Endothelial cell of umbilical vein (primary cell): ENCODE results near the gene TMEM106C. TPM values are rescaled to one million over a fixed set of nuclear protein-coding genes. Genes with fewer than 3 reads are reported as not detected.

ENCODE experiments used
- BruUV-seq: library from RNA; stranded (reverse); fragments of 400-500 nt; replicated peaks from 2 replicates; lab custom pipeline; 2021; lab: Mats Ljungman, UMichigan
- CTCF ChIA-PET: fragments of 300-600, 350-600 bp; sonication (Branson Sonifier 250); formaldehyde crosslinking; loops from one replicate; lab custom pipeline; 2021; ENCODE audit warnings: antibody characterized with exemption, inconsistent platforms; lab: Charles Lee
- POLR2A ChIA-PET: fragments of 300-600, 350-600 bp; sonication (Branson Sonifier 250); formaldehyde crosslinking; loops from one replicate; lab custom pipeline; 2021; ENCODE audit warnings: antibody characterized with exemption, inconsistent platforms; lab: Charles Lee
- DNase-seq: peaks from one replicate; pipeline ENCODE4 v3.0.0-alpha.2; 2011; ENCODE audit warnings: low read depth, low spot score
- FAIRE-seq: peaks from 2 replicates; lab custom pipeline; 2011; peaks lifted over from hg19 to GRCh38; lab: Jason Lieb, UNC
- H2AFZ ChIP-seq: 2 replicates; pipeline ENCODE4 v1.6.0; 2012; ENCODE audit warnings: low read depth, low read length, control low read depth, inconsistent platforms
- H3K27ac ChIP-seq: 2 replicates; pipeline ENCODE4 v1.5.1; 2011; ENCODE audit warnings: low read depth, mild to moderate bottlenecking, control low read depth, low read length, moderate library complexity; ENCODE audit not compliant: insufficient read depth
- H3K27me3 ChIP-seq, 2 experiments: 2 replicates each; pipeline versions ENCODE4 v1.6.0 to v1.6.1; 2011; ENCODE audit warnings: low read length in 2 of 2, mixed read lengths in 1 of 2; ENCODE audit not compliant: control insufficient read depth in 2 of 2, insufficient read depth in 2 of 2
- H3K36me3 ChIP-seq, 2 experiments: 2 replicates in 1 of 2; 3 replicates in 1 of 2; pipeline ENCODE4 v1.5.1; 2011; ENCODE audit warnings: low read length in 2 of 2, mild to moderate bottlenecking in 1 of 2, moderate library complexity in 1 of 2; ENCODE audit not compliant: control insufficient read depth in 2 of 2, insufficient read depth in 2 of 2; ENCODE audit errors: extremely low read depth in 1 of 2
- H3K4me1 ChIP-seq: 3 replicates; pipeline ENCODE4 v1.5.1; 2011; ENCODE audit warnings: mild to moderate bottlenecking, low read length; ENCODE audit not compliant: control insufficient read depth, insufficient read depth; ENCODE audit errors: extremely low read depth
- H3K4me2 ChIP-seq: 2 replicates; pipeline ENCODE4 v1.6.1; 2011; ENCODE audit warnings: low read length, control low read depth, mixed read lengths; ENCODE audit not compliant: insufficient read depth
- H3K4me3 ChIP-seq, 3 experiments: fragments of 200-600 bp in 1 of 3; sonication (generic), shearing (Covaris generic) in 1 of 3; replicated peaks in 1 of 3; 2 replicates each; pipeline ENCODE4 v1.5.1; 2011 to 2016; ENCODE audit warnings: control low read depth in 3 of 3, low read length in 3 of 3, mild to moderate bottlenecking in 2 of 3, inconsistent platforms in 1 of 3, low read depth in 1 of 3, moderate library complexity in 1 of 3; ENCODE audit not compliant: insufficient read depth in 1 of 3
- H3K79me2 ChIP-seq: 2 replicates; pipeline ENCODE4 v1.6.0; 2012; ENCODE audit warnings: low read length, inconsistent platforms; ENCODE audit not compliant: control insufficient read depth, insufficient read depth
- H3K9ac ChIP-seq: replicated peaks from 2 replicates; pipeline ENCODE3; 2011; ENCODE audit warnings: low read length, control low read depth; ENCODE audit not compliant: insufficient read depth; ENCODE audit errors: extremely low read depth
- H3K9me1 ChIP-seq: replicated peaks from 3 replicates; pipeline ENCODE4 v1.6.0; 2011; ENCODE audit warnings: mild to moderate bottlenecking, low read length; ENCODE audit not compliant: control insufficient read depth, insufficient read depth; ENCODE audit errors: extremely low read depth
- H3K9me3 ChIP-seq: replicated peaks from 2 replicates; pipeline ENCODE4 v1.5.1; 2012; ENCODE audit warnings: low read length, inconsistent platforms; ENCODE audit not compliant: control insufficient read depth, insufficient read depth
- H4K20me1 ChIP-seq: replicated peaks from 2 replicates; pipeline ENCODE3; 2011; ENCODE audit warnings: mild to moderate bottlenecking, low read length; ENCODE audit not compliant: control insufficient read depth, insufficient read depth; ENCODE audit errors: extremely low read depth
- CTCF ChIP-seq, 2 donors: IDR thresholded peaks; 1 replicate in 1 of 2; 2 replicates in 1 of 2; pipeline ENCODE4 v1.5.1; 2011; ENCODE audit warnings: low read length in 2 of 2, mild to moderate bottlenecking in 2 of 2, moderate library complexity in 2 of 2, control low read depth in 1 of 2, inconsistent platforms in 1 of 2, low read depth in 1 of 2; ENCODE audit not compliant: insufficient read depth in 1 of 2; ENCODE audit errors: extremely low read depth in 1 of 2
- EZH2 ChIP-seq: IDR thresholded peaks from 2 replicates; pipeline ENCODE4 v1.6.1; 2012; ENCODE audit warnings: borderline replicate concordance, low read depth, mild to moderate bottlenecking, moderate library complexity, low read length, inconsistent platforms; ENCODE audit not compliant: severe bottlenecking
- FOS ChIP-seq: IDR thresholded peaks from 2 replicates; pipeline ENCODE4 v1.6.1; 2011; ENCODE audit warnings: mild to moderate bottlenecking, low read length, moderate library complexity, borderline replicate concordance; ENCODE audit not compliant: insufficient read depth
- GATA2 ChIP-seq: IDR thresholded peaks from 2 replicates; pipeline ENCODE4 v1.7.0; 2011; ENCODE audit warnings: low read depth, mild to moderate bottlenecking, moderate library complexity, mixed read lengths, low read length; ENCODE audit not compliant: insufficient read length, insufficient read depth
- JUN ChIP-seq: IDR thresholded peaks from 2 replicates; pipeline ENCODE4 v1.6.1; 2011; ENCODE audit warnings: borderline replicate concordance, low read depth; ENCODE audit not compliant: insufficient read length, insufficient read depth
- MAX ChIP-seq: IDR thresholded peaks from 2 replicates; pipeline ENCODE4 v1.6.1; 2011; ENCODE audit not compliant: insufficient read depth, insufficient read length
- MYC ChIP-seq: IDR thresholded peaks from one replicate; pipeline ENCODE4 v1.6.1; 2011; ENCODE audit warnings: mild to moderate bottlenecking, low read depth, low read length
- POLR2A ChIP-seq: IDR thresholded peaks from 2 replicates; pipeline ENCODE4 v1.6.1; 2012; ENCODE audit warnings: low read depth, mild to moderate bottlenecking, control low read depth, low read length
- POLR2AphosphoS5 ChIP-seq: IDR thresholded peaks from 2 replicates; pipeline ENCODE4 v1.6.1; 2012; ENCODE audit warnings: low read depth, mild to moderate bottlenecking, control low read depth, low read length, moderate library complexity; ENCODE audit not compliant: insufficient read depth
- dilution Hi-C: fragments of 300-500 bp; cut with MboI; formaldehyde crosslinking; loops from one replicate; pipeline ENCODE4 v1.15.0; 2019; ENCODE audit warnings: low sequenced_read_pairs; ENCODE audit not compliant: extremely low pct_ligation_motif_present
- intact Hi-C: fragments of 100-400 bp; cut with micrococcal nuclease; formaldehyde crosslinking; loops from one replicate; pipeline ENCODE4 v1.10.0; 2022
- polyA plus RNA-seq, 4 experiments: library from polyadenylated mRNA; depleted of rRNA in 3 of 4; stranded (reverse) in 3 of 4; unstranded in 1 of 4; fragments of >200 nt; gene quantifications; 2 replicates each; pipeline versions ENCODE4 v1.2.1 to v1.2.3, GENCODE V29; 2011 to 2012; ENCODE audit warnings: missing spikeins in 1 of 4
- total RNA-seq: library from RNA; stranded (reverse); gene quantifications from 2 replicates; pipeline ENCODE4 v1.2.3, GENCODE V29; 2021

The TMEM106C gene
- total and polyA plus RNA-seq, 2 donors (not counting 3 experiments of a cell fraction or from before 2014, with no cell fraction given) = 84.4 to 148 TPM

- Histone ChIP-seq H3K79me2 (no peaks in the 10 kb centered on the region), H4K20me1 (no peaks in the 10 kb centered on the region), H3K27me3 (peaks cover 5 to 15% of the 10 kb centered on the region in 2 experiments), H2AFZ (no peak overlapping the region), H3K4me3 (no peak overlapping the region), H3K9me3 (no peaks in the 10 kb centered on the region), H3K9me1 (no peaks in the 10 kb centered on the region), H3K4me2 (no peak overlapping the region), H3K4me1 (no peaks in the 10 kb centered on the region), H3K9ac (no peak overlapping the region), H3K27ac (no peak overlapping the region), H3K36me3 (no peaks in the 10 kb centered on the region)
- no peak for DNase-seq
- BruUV-seq = no TSS peak
- dilution Hi-C loops = no loop called here
- FAIRE-seq = no peak
- no peak for TF ChIP-seq POLR2A
- no peak for TF ChIP-seq JUN
- TF ChIP-seq CTCF (IDR thresholded peaks at IDR 0.05; ENCODE audit: extremely low read depth in 1 of 2, insufficient read depth in 1 of 2, low read depth in 1 of 2, low read length in 2 of 2) = no peak
- TF ChIP-seq MAX = no peak
- no peak for TF ChIP-seq MYC
- TF ChIP-seq GATA2 = no peak
- TF ChIP-seq EZH2 = no peak
- TF ChIP-seq POLR2AphosphoS5 = no peak
- no peak for TF ChIP-seq FOS
- ChIA-PET POLR2A (no interaction called here), CTCF (interaction anchor here (5.3 kb wide), 1 partner anchor 9 kb away, joined by 35 read pairs; the partner anchor contains the start of gene TMEM106C)
- intact Hi-C loops = no loop called here
These were observed 8.8 kb upstream of the TMEM106C start for GRCh38 chr12:47954467-47955045.
